ENCODE measurements around the gene RCAN3.

RCAN3 gene

GRCh38 chr1:24503870-24504523, 1.4 kb downstream of the RCAN3 start:
- no peaks in the 10 kb centered on the region for H3K36me3 ChIP-seq (ENCODE audit: low read depth)
- H3K27ac ChIP-seq (ENCODE audit: poor library complexity, severe bottlenecking), result peak overlapping the region; percentile 60
- no peaks in the 10 kb centered on the region for H3K27me3 ChIP-seq (ENCODE audit: insufficient read depth, poor library complexity, severe bottlenecking)
- H3K9me3 ChIP-seq (ENCODE audit: severe bottlenecking), result no peaks in the 10 kb centered on the region
- H3K4me3 ChIP-seq (ENCODE audit: severe bottlenecking), result peak overlapping the region; percentile 52
- TF ChIP-seq, protein P1, sequence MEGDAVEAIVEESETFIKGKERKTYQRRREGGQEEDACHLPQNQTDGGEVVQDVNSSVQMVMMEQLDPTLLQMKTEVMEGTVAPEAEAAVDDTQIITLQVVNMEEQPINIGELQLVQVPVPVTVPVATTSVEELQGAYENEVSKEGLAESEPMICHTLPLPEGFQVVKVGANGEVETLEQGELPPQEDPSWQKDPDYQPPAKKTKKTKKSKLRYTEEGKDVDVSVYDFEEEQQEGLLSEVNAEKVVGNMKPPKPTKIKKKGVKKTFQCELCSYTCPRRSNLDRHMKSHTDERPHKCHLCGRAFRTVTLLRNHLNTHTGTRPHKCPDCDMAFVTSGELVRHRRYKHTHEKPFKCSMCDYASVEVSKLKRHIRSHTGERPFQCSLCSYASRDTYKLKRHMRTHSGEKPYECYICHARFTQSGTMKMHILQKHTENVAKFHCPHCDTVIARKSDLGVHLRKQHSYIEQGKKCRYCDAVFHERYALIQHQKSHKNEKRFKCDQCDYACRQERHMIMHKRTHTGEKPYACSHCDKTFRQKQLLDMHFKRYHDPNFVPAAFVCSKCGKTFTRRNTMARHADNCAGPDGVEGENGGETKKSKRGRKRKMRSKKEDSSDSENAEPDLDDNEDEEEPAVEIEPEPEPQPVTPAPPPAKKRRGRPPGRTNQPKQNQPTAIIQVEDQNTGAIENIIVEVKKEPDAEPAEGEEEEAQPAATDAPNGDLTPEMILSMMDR (IDR thresholded peaks at IDR 0.05; ENCODE audit: poor library complexity, severe bottlenecking), result no peak
- ATAC-seq (ENCODE audit: low read depth) (no peak), DNase-seq (ENCODE audit: low spot score) (no peak)
- peaks cover 12% of the 10 kb centered on the region for H3K4me1 ChIP-seq (ENCODE audit: insufficient read depth, poor library complexity, severe bottlenecking)

- no peaks in the 10 kb centered on the region for H3K36me3 ChIP-seq (ENCODE audit: low read depth)
- ATAC-seq (ENCODE audit: low read depth) (no peak), DNase-seq (ENCODE audit: low spot score) (no peak)
- H3K4me3 ChIP-seq (ENCODE audit: severe bottlenecking), result no peak overlapping the region
- H3K9me3 ChIP-seq (ENCODE audit: severe bottlenecking), result no peaks in the 10 kb centered on the region
- no peaks in the 10 kb centered on the region for H3K27me3 ChIP-seq (ENCODE audit: insufficient read depth, poor library complexity, severe bottlenecking)
- peaks cover 12% of the 10 kb centered on the region for H3K4me1 ChIP-seq (ENCODE audit: insufficient read depth, poor library complexity, severe bottlenecking)
- TF ChIP-seq, protein P1 (IDR thresholded peaks at IDR 0.05; ENCODE audit: poor library complexity, severe bottlenecking), result no peak
- no peak overlapping the region for H3K27ac ChIP-seq (ENCODE audit: poor library complexity, severe bottlenecking)
These were observed 1.9 kb downstream of the RCAN3 start for GRCh38 chr1:24504560-24504959.

GRCh38 chr1:24505816-24506215, 3.2 kb downstream of the RCAN3 start:
- DNase-seq (ENCODE audit: low spot score) (no peak), ATAC-seq (ENCODE audit: low read depth) (no peak)
- H3K27me3 ChIP-seq (ENCODE audit: insufficient read depth, poor library complexity, severe bottlenecking), result no peaks in the 10 kb centered on the region
- no peak overlapping the region for H3K27ac ChIP-seq (ENCODE audit: poor library complexity, severe bottlenecking)
- TF ChIP-seq, protein P1 (IDR thresholded peaks at IDR 0.05; ENCODE audit: poor library complexity, severe bottlenecking), result no peak
- H3K4me1 ChIP-seq (ENCODE audit: insufficient read depth, poor library complexity, severe bottlenecking), result peaks cover 12% of the 10 kb centered on the region
- no peaks in the 10 kb centered on the region for H3K9me3 ChIP-seq (ENCODE audit: severe bottlenecking)
- no peak overlapping the region for H3K4me3 ChIP-seq (ENCODE audit: severe bottlenecking)
- H3K36me3 ChIP-seq (ENCODE audit: low read depth), result no peaks in the 10 kb centered on the region

GRCh38 chr1:24506691-24507381, 4.2 kb downstream of the RCAN3 start:
- Histone ChIP-seq H3K36me3 (ENCODE audit: low read depth) (no peaks in the 10 kb centered on the region), H3K9me3 (ENCODE audit: severe bottlenecking) (no peaks in the 10 kb centered on the region), H3K4me1 (ENCODE audit: insufficient read depth, poor library complexity, severe bottlenecking) (peaks cover 12% of the 10 kb centered on the region), H3K27ac (ENCODE audit: poor library complexity, severe bottlenecking) (no peak overlapping the region), H3K4me3 (ENCODE audit: severe bottlenecking) (no peak overlapping the region), H3K27me3 (ENCODE audit: insufficient read depth, poor library complexity, severe bottlenecking) (no peaks in the 10 kb centered on the region)
- no peak for ATAC-seq (ENCODE audit: low read depth)
- no peak for DNase-seq (ENCODE audit: low spot score)
- TF ChIP-seq, protein P1 (IDR thresholded peaks at IDR 0.05; ENCODE audit: poor library complexity, severe bottlenecking), result no peak

DNA sequence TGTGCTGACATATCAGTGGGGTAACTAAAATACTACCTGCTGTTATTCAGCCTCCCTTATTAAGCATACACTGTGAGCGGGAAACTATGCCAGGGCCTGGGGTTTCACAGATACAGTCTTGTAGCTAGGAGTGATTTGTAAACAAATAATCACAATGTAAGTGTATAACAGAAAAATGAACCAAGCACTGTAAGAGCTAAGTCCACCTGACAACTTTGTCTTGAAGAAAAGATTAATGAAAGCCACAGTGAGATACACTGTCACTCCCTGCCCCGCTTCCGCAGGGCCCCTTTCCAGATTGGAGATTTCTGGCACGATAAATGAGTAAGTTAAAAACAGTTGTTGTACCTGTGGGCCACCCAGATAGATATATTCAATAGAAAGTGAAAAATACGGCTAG, 4.8 kb downstream of the RCAN3 start:
- DNase-seq (ENCODE audit: low spot score), result no peak

More for the DNA sequence above, 4.8 kb downstream of the RCAN3 start:
- no peaks in the 10 kb centered on the region for H3K36me3 ChIP-seq (ENCODE audit: low read depth)
- no peak overlapping the region for H3K4me3 ChIP-seq (ENCODE audit: severe bottlenecking)
- H3K27ac ChIP-seq (ENCODE audit: poor library complexity, severe bottlenecking), result no peak overlapping the region
- TF ChIP-seq, protein P1 (IDR thresholded peaks at IDR 0.05; ENCODE audit: poor library complexity, severe bottlenecking), result no peak
- no peaks in the 10 kb centered on the region for H3K9me3 ChIP-seq (ENCODE audit: severe bottlenecking)
- no peaks in the 10 kb centered on the region for H3K27me3 ChIP-seq (ENCODE audit: insufficient read depth, poor library complexity, severe bottlenecking)
- H3K4me1 ChIP-seq (ENCODE audit: insufficient read depth, poor library complexity, severe bottlenecking), result peaks cover 12% of the 10 kb centered on the region
- no peak for ATAC-seq (ENCODE audit: low read depth)

Measured in RWPE2 (cell line).